Measurements from ENCODE around the gene NYAP2.

Gene NYAP2

DNA sequence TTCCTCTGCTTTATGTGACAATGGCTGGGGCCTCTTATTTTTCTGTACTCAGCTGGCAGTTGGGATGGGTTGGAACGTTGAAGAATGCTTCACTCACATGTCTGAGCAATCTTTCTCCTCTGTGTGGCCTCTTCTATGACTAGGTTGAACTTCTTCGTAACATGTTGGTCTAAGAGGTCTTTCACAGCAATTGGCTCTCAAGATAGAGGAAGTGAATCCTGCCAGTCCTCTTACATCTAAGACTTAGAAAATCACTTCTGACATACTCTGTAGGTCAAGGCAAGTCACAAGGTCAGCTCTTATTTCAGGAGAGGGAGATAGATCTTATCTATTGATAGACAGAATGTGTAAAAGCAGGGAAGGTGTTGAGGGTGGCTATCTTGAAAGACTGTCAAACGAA, 174.1 kb downstream of the NYAP2 start:
- Mint-ChIP-seq H3K9me3 (peaks cover 30% of the 10 kb centered on the region), H3K36me3 (ENCODE audit: low read depth) (peaks cover 7% of the 10 kb centered on the region), H3K27ac (no peak overlapping the region), H3K4me3 (no peak overlapping the region), H3K4me1 (peaks cover 19% of the 10 kb centered on the region), H3K27me3 (ENCODE audit: low read depth, poor library complexity) (peaks cover 5% of the 10 kb centered on the region)
- no peak for DNase-seq
- TF ChIP-seq, protein P1, sequence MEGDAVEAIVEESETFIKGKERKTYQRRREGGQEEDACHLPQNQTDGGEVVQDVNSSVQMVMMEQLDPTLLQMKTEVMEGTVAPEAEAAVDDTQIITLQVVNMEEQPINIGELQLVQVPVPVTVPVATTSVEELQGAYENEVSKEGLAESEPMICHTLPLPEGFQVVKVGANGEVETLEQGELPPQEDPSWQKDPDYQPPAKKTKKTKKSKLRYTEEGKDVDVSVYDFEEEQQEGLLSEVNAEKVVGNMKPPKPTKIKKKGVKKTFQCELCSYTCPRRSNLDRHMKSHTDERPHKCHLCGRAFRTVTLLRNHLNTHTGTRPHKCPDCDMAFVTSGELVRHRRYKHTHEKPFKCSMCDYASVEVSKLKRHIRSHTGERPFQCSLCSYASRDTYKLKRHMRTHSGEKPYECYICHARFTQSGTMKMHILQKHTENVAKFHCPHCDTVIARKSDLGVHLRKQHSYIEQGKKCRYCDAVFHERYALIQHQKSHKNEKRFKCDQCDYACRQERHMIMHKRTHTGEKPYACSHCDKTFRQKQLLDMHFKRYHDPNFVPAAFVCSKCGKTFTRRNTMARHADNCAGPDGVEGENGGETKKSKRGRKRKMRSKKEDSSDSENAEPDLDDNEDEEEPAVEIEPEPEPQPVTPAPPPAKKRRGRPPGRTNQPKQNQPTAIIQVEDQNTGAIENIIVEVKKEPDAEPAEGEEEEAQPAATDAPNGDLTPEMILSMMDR (IDR thresholded peaks at IDR 0.05) = no peak

DNA sequence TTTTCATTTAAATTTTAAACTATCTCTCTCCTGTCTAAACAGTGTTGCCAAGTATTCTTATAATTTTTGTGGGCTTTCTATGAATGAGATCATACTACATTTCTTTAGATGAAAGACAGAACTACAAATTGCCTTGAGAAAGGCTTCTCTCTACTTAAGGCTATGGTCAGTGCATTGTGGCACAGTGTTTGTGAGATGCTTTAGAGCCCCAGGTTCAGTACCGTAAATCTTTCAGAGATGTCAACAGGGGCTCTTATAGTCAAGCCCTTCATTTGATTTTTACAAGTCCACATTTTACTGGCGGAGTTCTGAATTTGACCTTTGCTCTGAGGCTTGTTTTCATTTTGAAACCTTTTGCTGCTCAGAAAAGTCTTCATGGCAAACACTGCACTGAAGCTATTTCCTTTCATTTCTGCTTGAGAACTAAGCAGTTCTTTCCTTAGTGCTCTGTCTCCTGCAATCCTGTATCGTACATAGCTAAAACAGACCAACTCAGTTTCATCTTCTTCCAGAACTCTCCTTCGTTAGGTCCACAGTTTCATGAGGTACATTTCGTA, 175.2 kb downstream of the NYAP2 start:
- H3K4me3 Mint-ChIP-seq = peak overlapping the region; percentile 21
- peak; percentile 5 for DNase-seq
- H3K27ac Mint-ChIP-seq = peak overlapping the region; percentile 56
- TF ChIP-seq, protein P1 (IDR thresholded peaks at IDR 0.05) = no peak
- H3K36me3 Mint-ChIP-seq (ENCODE audit: low read depth) = peaks cover 7% of the 10 kb centered on the region
- peaks cover 19% of the 10 kb centered on the region for H3K4me1 Mint-ChIP-seq
- peaks cover 30% of the 10 kb centered on the region for H3K9me3 Mint-ChIP-seq
- H3K27me3 Mint-ChIP-seq (ENCODE audit: low read depth, poor library complexity) = peaks cover 3% of the 10 kb centered on the region

DNA sequence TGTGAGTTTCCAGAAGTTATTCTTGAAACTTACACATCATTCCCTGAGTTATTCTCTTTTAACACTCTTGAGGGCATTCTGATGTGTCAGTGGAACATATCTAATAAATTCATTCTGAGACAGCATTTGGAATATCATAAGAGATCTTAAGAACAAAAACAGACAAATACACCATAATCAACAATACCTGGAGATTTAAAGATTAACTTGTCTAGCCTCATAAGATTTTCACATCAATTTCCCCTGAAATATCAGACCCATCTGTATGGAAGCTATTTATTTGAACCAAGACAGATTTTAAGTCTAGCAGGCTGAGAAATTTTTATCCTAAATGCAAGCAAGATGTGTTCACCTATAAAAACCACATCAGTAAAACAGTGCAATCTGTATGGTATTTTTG, 181.6 kb downstream of the NYAP2 start:
- Mint-ChIP-seq H3K4me1 (no peaks in the 10 kb centered on the region), H3K27ac (no peak overlapping the region), H3K36me3 (ENCODE audit: low read depth) (no peaks in the 10 kb centered on the region), H3K27me3 (ENCODE audit: low read depth, poor library complexity) (no peaks in the 10 kb centered on the region), H3K4me3 (no peak overlapping the region), H3K9me3 (peaks cover 4% of the 10 kb centered on the region)
- no peak for DNase-seq
- TF ChIP-seq, protein P1 (IDR thresholded peaks at IDR 0.05) = no peak

DNA sequence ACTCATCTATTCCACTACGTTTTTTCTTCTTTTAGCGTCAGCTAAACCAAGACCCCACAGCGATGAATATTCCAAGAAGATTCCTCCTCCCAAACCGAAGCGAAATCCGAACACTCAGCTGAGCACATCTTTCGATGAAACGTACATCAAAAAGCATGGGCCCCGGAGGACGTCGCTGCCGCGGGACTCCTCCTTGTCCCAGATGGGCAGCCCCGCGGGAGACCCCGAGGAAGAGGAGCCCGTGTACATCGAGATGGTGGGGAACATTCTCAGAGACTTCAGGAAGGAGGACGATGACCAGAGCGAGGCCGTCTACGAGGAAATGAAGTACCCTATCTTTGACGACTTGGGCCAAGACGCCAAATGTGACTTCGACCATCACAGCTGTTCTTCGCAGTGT, 182.4 kb downstream of the NYAP2 start:
- TF ChIP-seq, protein P1 (IDR thresholded peaks at IDR 0.05) = no peak
- DNase-seq = no peak
- Mint-ChIP-seq H3K4me1 (no peaks in the 10 kb centered on the region), H3K27me3 (ENCODE audit: low read depth, poor library complexity) (no peaks in the 10 kb centered on the region), H3K9me3 (peaks cover 4% of the 10 kb centered on the region), H3K36me3 (ENCODE audit: low read depth) (no peaks in the 10 kb centered on the region), H3K27ac (peak overlapping the region; percentile 29), H3K4me3 (no peak overlapping the region)

DNA sequence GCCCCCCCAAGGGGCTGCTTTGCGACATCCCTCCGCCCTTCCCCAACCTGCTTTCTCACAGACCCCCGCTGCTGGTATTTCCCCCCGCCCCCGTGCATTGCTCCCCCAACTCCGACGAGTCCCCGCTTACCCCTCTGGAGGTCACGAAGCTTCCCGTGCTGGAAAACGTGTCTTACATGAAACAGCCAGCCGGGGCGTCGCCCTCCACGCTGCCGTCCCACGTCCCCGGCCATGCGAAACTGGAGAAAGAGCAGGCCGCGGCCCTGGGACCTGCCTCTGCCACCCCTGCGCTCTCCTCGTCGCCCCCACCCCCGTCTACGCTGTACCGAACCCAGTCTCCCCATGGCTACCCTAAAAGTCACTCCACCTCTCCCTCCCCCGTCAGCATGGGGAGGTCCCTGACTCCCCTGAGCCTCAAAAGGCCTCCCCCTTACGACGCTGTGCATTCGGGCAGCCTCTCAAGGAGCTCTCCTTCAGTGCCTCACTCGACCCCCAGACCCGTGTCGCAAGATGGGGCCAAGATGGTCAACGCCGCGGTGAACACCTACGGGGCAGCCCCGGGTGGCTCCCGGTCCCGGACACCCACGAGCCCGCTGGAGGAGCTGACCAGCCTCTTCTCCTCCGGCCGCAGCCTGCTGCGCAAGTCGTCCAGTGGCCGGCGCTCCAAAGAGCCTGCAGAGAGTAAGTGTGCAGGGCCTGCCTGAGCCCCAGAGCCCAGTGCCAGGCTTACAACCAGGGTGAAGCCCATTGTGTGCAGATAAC, 183.0 kb downstream of the NYAP2 start:
- DNase-seq = no peak
- H3K4me1 Mint-ChIP-seq = no peaks in the 10 kb centered on the region
- H3K27me3 Mint-ChIP-seq (ENCODE audit: low read depth, poor library complexity) = no peaks in the 10 kb centered on the region
- TF ChIP-seq, protein P1 (IDR thresholded peaks at IDR 0.05) = no peak
- H3K36me3 Mint-ChIP-seq (ENCODE audit: low read depth) = no peaks in the 10 kb centered on the region
- H3K4me3 Mint-ChIP-seq = no peak overlapping the region
- H3K27ac Mint-ChIP-seq = no peak overlapping the region
- peaks cover 4% of the 10 kb centered on the region for H3K9me3 Mint-ChIP-seq

DNA sequence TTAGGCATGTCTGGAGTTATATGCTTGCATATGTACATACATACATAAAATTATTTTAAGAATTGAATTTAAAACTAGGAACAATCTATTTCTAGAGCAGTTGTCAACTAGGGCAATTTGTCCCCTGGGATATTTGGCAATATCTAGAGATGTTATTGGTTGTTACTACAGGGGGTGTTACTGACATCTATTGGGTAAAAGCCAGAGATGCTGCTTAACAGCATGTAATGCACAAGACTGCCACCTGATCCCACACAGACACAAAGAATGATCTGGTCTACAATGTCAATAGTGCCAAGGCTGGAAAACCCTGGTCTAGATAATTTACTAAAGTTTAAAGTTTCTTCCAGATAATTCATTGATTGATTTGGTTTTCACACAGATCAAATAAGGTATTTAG, 185.3 kb downstream of the NYAP2 start:
- Mint-ChIP-seq H3K36me3 (ENCODE audit: low read depth) (no peaks in the 10 kb centered on the region), H3K9me3 (peaks cover 4% of the 10 kb centered on the region), H3K27me3 (ENCODE audit: low read depth, poor library complexity) (no peaks in the 10 kb centered on the region), H3K27ac (no peak overlapping the region), H3K4me3 (no peak overlapping the region), H3K4me1 (no peaks in the 10 kb centered on the region)
- TF ChIP-seq, protein P1 (IDR thresholded peaks at IDR 0.05) = no peak
- no peak for DNase-seq

All from nephron progenitor cell (in vitro differentiated cells).